HG03469 (cell line): ENCODE results near the gene SPATA6.
"Not testable (repeated sequence)": the region's sequence is repeated elsewhere in the genome, so short reads cannot be mapped to it uniquely, and the experiment has no call there.

Experiments
- ATAC-seq: cut with Tn5 transposase; IDR thresholded peaks from one replicate; pipeline ENCODE4 v1.9.1; 2021; ENCODE audit warnings: mild to moderate bottlenecking, moderate library complexity, moderate number of reproducible peaks; ENCODE audit not compliant: unreplicated experiment

SPATA6 gene

DNA sequence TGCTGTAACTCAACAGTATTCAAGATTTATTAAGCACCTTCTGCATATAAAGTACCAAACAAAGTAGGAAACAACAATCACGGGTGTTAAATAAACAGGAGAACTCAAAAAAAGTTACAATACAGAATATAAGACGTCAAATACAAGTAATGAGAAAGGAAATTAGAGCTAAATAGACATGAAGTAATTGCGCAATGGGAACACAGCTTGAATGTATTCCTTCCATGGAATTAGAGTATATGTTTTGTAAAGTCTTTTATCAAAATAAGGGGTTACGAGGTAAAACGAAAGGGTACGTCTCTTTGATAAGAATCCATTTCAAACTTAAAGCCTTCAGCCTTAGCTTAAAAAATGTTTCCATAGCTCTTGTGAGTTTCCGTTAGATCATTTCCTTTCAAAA, 109.1 kb downstream of the SPATA6 start:
- no peak for ATAC-seq

DNA sequence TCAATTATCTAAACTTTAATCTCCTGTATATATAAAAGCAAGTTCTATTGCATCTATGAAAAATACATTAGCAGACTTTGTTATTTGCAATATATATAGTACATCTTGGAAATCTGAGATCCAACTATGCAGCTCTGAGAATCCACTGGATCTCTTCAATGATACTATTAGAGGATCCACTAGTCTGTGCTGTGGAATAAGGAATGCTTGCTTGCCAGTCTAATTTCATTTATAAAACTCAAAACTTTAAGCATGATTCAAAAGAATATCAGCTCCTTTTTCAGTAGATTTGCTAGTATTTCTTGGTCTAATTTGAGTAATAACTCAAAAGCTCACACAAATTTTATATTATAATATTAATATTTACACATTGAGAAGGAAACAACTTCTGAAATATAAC, 115.1 kb downstream of the SPATA6 start:
- ATAC-seq = no peak

DNA sequence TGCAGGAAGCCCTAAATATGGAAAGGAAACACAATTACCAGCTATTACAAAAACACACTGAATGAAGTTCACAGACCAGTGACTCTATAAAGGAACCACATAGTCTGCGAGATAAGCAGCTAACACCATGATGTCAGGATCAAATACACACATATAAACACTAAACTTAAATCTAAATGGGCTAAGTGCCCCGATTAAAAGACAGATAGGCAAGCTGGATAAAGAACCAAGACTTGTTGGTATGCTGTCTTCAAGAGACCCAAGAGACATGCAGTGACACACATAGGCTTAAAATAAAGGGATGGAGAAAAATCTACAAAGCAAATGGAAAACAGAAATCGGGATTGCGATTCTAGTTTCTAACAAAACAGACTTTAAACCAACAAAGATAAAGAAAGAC, 127.6 kb downstream of the SPATA6 start:
- ATAC-seq = no peak

DNA sequence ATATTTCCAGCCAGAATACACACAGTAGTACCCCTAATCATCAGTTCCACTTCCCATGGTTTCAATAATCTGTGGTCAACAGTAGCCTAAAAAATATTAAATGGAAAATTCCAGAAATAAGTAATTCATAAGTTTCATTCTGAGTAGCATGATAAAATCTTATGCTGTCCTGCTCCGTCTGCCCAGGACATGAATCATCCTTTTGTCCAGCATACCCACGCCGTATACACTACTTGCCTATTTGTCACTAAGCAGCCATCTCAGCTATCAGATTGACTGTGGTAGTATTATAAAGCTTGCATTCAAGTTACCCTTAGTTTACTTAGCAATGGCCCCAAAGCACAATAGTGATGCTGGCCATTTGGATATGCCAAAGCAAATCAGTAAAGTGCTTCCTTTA, 130.8 kb downstream of the SPATA6 start:
- ATAC-seq = no peak

DNA sequence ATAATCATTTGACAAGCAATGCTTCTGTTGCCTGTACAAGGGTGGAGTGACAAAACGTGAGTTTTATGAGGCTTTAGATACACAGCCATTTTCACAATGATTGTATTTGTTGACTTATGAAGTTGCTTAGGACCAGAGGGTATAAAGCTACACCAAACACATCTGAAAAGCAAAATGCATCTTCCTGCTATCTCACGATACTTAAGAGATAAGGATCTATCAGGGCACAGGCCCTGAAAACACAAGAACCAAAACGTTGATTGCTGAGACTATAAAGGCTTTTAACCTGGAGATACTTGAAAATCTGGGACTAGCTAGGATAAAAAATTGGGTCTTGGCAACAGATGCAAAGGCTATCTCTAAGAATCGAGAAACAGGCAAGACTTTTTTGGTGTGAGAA, 133.7 kb downstream of the SPATA6 start:
- no peak for ATAC-seq

DNA sequence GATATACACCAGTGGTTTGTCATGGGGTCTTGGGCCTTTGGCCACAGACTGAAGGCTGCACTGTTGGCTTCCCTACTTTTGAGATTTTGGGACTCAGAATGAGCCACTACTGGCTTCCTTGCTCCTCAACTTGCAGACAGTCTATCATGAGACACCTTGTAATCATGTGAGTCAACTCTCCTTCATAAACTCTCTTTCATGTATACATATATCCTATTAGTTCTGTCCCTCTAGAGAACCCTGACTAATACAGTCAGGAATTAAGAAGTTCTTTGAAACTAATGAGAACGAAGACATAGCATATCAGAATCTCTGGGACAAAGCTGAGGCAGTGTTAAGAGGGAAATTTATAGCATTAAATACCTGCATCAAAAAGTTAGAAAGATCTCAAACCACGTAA, 138.7 kb downstream of the SPATA6 start:
- no peak for ATAC-seq

DNA sequence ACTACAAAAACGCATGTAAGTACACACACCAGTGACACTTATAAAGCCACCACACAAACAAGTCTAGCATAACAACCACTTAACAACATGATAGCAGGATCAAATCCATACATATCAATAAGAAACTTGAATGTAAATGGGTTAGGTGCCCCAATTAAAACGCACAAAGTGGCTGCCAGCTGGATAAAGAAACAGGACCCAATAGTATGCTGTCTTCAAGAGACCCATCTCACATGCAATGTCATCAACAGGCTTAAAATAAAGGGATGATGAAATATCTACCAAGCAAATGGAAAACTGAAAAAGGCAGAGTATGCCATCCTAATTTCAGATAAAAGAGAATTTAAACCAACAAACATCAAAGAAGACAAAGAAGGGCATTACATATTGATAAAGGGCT, 139.9 kb downstream of the SPATA6 start:
- ATAC-seq = no peak

DNA sequence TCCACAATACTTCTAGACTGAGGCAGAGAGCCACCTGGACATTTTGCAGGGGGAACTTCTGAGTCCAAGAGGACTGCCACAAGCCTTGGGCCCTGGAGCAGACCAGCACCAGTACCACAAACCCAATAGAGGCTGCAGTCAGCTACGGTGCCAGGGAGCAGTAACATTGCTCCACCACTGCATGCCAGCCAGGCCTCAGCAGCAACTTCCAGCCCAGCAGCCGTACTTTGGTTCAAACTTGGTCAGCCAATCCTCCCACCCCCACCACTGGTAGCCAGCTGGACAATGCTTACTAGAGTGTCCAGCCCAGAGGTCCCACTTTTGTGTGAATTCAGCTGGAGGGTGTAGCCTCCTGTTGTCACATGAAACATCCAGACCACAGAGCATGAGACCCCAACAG, 142.1 kb downstream of the SPATA6 start:
- no peak for ATAC-seq

DNA sequence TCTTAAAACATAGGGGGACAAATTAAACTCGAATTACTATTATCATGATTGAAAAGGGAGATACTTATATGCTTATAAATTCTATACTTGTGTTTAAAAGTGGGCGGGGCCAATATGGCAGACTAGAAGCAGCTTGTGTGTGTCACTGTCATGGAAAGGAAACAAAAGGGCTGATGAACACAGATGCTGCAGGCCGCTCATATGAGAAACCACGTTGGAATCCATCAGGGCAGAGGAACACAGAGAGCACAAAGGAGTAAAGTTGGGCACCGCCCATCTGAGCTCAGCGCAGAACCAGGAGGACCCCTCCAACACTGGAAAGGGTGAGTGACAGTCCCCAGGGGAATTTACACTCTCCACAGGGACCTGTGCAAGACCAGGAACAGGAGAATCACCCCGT, 142.5 kb downstream of the SPATA6 start:
- ATAC-seq = no peak

DNA sequence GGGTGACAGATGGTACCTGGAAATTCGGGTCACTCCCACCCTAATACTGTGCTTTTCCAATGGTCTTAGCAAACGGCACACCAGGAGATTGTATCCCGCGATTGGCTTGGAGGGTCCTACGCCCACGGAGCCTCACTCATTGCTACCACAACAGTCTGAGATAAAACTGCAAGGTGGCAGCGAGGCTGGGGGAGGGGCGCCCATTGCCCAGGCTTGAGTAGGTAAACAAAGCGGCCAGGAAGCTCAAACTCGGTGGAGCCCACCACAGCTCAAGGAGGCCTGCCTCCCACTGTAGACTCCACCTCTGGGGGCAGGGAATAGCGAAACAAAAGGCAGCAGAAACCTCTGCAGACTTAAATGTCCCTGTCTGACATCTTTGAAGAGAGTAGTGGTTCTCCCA, 160.2 kb downstream of the SPATA6 start:
- not testable (repeated sequence) for ATAC-seq

DNA sequence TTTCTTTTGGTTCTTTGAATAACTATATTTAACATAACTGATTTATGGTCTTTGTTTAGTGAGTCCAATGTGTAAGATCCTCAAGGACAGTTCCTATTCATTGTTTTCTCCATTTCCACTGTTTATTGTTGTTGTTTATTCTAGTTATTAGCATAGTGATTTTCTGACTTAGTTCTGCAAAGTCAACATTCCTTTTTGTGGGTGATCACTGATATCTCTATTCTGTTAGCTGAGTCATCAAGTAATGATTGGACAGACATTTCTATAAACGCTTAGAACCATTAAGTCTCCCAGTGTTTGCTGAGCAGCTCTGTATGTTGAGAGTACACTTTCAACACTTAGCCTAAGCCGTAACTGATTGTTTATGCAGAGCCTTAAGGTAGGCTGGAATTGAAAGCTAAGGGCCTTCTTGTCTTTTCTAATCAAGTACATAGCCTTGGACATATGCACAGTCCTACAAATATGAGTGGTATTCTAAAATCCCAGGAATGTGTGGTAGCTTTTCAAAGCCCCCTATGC, 162.4 kb downstream of the SPATA6 start:
- no peak for ATAC-seq

DNA sequence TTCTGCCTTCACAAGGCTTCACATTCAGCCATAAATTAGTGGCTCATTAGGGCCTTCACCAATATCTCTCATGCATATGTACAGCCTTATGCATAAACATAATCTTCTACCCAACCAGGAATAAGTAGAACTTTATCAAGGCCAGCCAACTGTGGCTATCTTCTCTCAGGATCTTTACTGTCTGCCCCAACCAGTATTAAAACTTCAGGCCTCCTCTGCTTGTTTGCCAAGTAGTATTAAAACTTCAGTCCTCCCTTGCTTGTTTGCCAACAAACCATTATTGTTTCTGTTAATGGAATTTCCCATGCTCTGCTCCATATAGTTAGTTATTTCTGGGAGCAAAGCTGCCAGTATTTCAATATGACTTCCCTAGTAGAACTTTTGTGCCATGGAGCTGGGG, 169.4 kb downstream of the SPATA6 start:
- ATAC-seq = no peak

DNA sequence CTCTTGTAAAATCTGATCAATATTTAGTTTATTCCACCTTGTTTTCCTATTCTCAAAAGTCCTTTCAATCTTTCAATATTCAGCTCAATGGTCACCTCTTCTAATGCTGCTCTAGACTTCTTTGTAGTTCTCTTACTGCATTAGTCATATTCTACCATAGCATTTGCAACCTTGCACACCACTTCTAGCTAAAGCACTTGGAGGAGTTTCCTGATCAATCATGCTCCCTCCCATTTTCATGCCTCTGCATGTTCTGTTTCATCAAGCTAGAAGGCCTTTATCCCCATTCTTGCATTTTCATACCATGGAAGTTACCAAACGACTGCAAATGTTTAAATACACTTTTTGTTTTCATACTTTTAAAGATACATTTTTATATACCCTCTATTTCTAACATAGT, 177.3 kb downstream of the SPATA6 start:
- ATAC-seq = no peak

DNA sequence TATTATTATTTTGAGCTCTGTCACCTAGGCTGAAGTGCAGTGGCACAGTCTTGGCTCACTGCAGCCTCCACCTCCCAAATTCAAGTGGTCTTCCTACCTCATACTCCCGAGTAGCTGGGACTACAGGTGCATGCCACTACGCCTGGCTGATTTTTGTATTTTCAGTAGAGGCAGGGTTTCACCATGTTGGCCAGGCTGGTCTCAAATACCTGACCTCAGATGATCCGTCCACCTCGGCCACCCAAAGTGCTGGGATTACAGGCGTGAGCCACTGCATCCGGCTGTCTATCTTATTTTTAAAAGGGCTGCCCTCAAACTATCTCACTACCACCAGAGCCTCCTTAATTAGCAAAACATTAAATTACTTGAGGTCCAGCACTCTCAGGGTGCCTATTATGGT, 177.9 kb downstream of the SPATA6 start:
- ATAC-seq = not testable (repeated sequence)

DNA sequence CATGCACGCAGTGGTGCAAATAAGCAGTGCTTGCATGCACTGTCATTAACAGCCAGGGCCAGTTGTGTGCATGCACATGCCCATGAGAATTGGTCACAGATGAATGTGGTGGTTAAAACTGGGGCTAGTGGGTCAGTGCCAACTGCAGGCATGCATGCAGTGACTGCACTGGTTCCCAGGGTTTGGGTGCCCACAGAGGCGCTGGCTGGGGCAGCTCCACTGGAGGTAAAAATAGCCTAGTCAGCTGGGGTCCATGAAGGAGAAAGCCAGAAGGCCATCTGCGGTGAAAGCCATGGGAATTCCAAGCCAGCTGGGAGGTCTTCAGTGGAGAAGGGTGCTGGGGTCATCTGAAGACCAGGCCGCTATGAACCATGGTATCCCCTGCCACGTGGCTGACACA, 179.3 kb downstream of the SPATA6 start:
- ATAC-seq = no peak

DNA sequence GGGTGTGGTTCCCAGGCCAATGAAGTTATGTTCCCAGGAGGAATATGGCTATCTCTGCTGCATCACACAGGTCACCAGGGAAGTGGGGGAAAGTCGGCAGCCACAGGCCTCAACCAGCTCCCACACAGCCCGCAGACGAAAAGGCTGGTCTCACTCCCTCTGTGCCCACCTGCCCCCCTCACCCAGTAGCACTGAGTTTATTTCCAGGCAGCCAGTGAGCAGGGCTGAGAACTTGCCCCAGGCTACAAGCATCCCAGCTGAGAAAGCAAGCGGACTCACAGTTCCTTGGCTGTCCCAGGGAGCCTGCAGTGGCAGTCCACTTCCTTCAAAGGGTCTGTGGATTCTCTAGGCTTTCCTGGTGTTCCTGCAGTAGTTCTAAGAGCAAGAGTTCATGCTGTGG, 180.6 kb downstream of the SPATA6 start:
- no peak for ATAC-seq

DNA sequence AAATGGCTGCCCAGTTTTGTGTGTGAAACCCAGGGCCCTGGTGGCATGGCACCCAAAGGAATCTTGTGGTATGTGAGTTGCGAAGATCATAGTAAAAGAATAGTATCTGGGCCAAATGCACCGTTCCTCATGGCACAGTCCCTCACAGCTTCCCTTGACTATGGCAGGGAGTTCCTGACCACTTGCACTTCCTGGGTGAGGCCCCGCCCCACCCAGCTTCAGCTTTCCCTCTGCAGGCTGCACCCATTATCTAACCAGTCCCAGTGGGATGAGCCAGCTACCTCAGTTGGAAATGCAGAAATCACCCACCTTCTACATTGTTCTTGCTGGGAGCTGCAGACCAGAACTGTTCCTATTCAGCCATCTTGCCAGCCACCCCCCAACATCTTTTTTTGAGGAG, 186.5 kb downstream of the SPATA6 start:
- ATAC-seq = no peak

DNA sequence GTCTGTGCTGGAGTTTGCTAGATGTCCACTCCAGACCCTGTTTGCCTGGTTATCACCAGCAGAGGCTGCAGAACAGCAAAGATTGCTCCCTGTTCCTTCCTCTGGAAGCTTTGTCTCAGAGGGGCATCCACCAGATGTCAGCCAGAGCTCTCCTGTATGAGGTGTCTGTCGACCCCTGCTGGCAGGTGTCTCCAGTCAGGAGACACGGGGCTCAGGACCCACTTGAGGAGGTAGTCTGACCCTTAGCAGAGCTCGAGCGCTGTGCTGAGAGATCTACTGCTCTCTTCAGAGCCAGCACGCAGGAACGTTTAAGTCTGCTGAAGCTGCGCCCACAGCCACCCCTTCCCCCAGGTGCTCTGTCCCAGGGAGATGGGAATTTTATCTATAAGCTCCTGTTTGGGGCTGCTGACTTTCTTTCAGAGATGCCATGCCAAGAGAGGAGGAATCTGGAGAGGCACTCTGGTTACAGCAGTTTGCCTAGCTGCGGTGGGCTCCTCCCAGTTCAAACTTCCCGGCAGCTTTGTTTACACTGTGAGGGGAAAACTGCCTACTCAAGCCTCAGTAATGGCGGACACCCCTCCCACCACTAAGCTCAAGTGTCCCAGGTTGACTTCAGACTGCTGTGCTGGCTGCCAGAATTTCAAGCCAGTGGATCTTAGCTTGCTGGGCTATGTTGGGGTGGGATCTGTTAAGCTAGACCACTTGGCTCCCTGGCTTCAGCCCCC, 187.1 kb downstream of the SPATA6 start:
- not testable (repeated sequence) for ATAC-seq

DNA sequence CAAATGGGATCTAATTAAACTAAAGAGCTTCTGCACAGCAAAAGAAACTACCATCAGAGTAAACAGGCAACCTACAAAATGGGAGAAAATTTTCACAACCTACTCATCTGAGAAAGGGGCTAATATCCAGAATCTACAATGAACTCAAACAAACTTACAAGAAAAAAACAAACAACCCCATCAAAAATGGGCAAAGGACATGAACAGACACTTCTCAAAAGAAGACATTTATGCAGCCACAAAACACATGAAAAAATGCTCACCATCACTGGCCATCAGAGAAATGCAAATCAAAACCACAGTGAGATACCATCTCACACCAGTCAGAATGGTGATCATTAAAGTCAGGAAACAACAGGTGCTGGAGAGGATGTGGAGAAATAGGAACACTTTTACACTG, 189.7 kb downstream of the SPATA6 start:
- not testable (repeated sequence) for ATAC-seq

DNA sequence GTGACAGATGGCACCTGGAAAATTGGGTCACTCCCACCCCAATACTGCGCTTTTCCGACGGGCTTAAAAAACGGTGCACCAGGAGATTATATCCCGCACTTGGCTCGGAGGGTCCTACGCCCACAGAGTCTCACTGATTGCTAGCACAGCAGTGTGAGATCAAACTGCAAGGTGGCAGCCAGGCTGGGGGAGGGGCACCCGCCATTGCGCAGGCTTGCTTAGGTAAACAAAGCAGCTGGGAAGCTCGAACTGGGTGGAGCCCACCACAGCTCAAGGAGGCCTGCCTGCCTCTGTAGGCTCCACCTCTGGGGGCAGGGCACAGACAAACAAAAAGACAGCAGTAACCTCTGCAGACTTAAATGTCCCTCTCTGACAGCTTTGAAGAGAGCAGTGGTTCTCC, 194.6 kb downstream of the SPATA6 start:
- ATAC-seq = not testable (repeated sequence)

DNA sequence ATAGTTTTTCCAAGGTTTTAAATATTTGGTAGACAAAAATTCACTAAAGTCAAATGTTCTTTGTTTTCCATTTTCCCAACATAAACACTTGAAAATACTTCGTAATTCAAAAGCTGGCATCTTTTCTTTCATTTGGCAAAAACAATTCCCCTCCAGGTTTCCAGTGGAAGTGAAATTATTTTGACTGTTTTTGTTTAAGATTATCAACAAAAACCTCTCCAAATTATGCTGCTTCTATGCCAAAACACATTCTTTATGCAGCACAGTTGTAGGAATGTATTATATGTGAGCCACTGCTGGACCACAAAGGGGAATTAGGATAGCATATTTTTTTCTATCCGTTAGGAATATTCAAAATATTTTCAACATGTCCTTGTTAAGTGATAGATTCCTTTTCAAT, 205.4 kb downstream of the SPATA6 start:
- ATAC-seq = no peak

DNA sequence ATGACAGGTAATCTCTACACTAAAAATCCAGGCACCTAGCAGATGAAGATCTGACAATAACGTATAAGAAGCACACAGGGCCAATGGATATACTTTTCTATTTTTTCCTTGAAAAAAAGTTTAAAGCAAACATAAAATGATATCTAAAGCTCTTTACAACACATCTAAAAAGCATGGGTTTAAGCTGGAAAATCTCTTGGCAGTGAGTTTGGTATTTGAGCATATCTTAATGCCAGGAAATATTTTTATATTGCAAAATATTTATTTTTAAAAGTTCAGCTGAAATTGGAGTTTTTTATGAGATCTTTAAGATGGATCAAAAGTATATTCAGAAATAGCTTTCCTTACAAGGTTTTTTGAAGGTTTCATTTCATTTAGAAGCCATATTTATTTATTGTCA, 209.0 kb downstream of the SPATA6 start:
- ATAC-seq = no peak

DNA sequence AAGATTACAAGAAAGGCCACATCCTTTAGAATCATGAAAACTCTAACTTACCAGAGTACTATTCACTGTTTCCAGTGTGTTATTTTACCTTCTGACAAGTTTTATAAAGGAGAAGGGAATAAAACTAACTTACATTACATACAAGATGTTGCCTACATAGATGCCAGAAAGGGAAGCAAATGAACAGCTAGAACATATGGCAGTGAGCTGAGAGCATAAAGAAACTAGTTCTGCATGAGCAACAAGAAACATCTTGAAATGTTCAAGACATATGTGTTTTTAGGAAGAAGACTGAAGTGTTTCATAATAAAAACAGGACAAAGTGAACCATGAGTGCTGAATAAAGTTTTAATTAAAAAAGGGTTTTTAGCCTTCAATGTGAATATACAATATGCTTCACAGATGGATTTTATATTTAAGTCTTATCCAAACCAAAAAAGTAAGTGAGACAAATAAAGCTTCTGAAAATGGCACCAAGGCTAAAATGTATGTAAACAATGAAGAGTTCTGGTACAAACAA, 210.1 kb downstream of the SPATA6 start:
- ATAC-seq = no peak
